LNCAP (cell line): ENCODE results near the gene KRTAP5-7.

Source experiments
- TF ChIP-seq, protein P1 (sequence below): fragments of 450-650 bp; IDR thresholded peaks from 2 replicates; pipeline ENCODE4 v1.5.1; 2017; ENCODE audit warnings: mild to moderate bottlenecking

KRTAP5-7 gene

DNA sequence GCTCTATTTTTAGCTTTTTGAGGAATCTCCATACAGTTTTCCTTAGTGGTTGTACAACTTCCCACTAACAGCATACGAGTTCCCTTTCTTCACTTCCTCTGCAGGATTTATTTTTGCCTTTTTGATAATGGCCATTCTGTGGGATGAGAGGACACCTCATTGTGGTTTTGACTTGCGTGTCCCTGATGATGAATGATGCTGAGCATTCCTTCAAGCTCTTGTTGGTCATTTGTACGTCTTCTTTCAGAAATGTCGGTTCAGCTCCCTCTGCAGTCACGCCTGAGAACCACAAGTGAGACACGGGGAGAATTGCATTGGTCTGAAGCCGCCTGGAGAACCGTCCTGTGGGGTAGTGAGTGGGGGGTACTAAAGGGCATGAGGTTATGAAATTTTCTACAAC is 36.3 kb downstream of the KRTAP5-7 start:
- TF ChIP-seq, protein P1, sequence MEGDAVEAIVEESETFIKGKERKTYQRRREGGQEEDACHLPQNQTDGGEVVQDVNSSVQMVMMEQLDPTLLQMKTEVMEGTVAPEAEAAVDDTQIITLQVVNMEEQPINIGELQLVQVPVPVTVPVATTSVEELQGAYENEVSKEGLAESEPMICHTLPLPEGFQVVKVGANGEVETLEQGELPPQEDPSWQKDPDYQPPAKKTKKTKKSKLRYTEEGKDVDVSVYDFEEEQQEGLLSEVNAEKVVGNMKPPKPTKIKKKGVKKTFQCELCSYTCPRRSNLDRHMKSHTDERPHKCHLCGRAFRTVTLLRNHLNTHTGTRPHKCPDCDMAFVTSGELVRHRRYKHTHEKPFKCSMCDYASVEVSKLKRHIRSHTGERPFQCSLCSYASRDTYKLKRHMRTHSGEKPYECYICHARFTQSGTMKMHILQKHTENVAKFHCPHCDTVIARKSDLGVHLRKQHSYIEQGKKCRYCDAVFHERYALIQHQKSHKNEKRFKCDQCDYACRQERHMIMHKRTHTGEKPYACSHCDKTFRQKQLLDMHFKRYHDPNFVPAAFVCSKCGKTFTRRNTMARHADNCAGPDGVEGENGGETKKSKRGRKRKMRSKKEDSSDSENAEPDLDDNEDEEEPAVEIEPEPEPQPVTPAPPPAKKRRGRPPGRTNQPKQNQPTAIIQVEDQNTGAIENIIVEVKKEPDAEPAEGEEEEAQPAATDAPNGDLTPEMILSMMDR = peak; percentile 48

DNA sequence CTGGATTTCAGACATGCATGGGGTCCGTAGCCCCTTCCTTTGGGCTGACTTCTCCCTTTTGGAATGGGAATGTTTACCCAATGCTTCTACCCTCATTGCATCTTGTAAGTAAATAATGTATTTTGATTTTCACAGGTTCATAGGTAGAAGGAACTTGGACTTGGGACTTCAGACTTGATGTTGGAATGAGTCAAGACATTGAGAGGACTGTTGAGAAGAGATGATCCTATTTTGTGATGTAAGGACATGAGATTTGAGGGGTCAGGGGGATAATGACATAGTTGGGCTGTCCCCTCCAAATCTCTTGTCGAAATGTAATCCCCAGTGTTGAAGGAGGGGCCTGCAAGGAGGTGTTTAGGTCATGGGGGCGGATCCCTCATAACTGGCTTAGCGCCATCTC is 37.4 kb downstream of the KRTAP5-7 start:
- TF ChIP-seq, protein P1 = no peak

DNA sequence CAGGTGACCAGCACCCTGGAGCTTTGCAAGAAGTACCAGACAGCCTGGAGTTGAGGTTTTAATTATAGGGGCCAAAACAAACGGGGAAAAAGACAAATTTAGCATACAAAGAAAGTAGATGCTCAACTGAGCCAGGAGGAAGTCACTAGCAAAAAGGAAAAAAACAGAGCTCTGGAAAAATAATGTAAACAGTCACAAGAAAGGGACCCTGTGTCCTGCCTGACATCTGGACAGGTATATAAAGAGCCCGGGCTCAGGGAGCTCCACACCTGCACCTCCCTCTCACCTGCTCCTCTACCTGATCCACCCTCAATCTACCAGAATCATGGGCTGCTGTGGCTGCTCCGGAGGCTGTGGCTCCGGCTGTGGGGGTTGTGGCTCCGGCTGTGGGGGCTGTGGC is 38.2 kb downstream of the KRTAP5-7 start, which contains the start of gene KRTAP5-10:
Gene KRTAP5-10, plus strand, starts transcription at position 301 of the 400 bp plus-strand sequence. Its CDS starts 25 bp downstream, at position 326.
- TF ChIP-seq, protein P1 = no peak

DNA sequence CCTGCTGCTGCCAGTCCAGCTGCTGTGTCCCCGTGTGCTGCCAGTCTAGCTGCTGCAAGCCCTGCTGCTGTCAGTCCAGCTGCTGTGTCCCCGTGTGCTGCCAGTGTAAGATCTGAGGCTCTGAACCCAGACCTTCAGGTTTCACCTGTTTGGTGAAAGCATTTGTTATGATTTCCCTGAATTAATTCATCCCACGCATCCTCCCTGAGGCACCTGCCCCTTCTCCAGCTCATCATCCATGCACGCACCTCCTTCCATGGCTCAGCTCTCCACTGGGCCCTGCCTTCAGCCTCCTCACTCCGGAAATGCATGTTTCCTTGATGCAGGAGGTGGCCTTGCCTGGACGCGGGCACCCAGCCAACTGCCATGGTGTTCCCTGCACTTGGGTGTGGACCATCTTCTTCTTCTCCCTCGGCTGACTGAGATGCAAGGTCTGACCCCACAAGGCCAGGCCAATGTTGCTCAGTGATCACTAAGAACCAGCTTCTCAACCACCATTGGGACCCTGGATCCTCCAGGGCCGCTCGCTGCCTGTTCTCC is 39.1 kb downstream of the KRTAP5-7 start:
- TF ChIP-seq, protein P1 = no peak

DNA sequence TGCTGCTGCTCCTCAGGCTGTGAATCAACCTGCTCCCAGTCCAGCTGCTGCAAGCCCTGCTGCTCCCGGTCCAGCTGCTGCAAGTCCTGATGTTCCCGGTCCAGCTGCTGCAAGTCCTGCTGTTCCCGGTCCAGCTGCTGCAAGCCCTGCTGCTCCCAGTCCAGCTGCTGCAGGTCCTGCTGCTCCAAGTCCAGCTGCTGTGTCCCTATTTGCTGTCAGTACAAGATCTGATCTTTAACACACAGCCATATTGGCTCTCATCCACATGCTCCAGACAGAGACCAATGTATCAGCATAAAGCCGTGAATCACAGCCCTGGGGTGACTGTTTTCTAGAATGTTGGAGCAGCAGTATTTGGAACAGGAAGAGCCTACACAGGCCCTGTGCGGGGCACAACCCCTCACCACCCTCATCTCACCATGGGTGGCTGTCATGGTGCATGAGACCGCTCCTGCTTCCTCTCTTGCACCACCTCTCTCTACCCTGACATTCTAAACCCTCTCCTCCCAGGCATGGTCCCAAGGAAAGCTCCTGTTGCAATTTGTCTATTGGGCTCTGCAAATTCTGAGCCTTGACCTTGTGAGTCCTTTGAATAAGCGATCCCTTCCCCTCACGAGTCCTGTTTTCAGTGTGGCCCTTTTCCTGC is 41.8 kb downstream of the KRTAP5-7 start:
- TF ChIP-seq, protein P1 = no peak

DNA sequence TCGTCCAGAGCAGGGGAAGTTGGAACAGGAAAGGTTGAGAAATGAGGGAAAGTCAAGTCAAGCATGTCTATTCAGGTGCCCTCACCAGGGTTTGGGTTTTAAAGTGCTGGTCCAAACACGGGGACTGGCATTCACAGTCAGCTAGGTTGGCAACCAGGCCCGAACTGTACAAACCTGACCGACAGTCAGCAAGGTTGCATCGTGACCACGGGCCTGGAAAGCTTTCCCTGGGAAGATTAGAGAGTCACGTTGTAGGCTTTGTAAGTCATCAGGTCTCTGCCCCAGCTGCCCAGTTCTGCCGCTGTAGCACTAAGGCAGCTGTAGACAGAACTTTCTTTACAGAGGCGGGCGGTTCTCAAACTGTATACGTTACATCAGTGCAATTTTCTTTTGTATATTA is 45.7 kb downstream of the KRTAP5-7 start:
- TF ChIP-seq, protein P1 = no peak

DNA sequence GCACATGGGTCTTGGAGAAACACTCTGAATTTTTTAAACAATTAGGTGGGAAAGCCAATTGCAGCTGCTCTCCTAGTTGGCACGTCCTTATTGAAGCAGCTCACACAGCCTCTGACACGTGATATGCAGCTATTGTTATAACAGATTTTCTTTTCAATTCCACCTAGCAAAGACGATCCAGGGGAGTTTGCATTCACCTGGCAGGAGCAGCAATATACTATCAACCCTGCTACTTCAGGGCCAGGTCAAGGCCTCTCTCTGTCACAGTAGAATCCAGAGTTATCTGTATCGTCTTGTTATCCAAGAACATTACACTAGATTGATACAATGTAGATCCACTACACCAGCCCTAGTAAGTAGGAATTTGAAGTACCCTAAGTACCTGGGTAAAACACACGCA is 47.4 kb downstream of the KRTAP5-7 start:
- TF ChIP-seq, protein P1 = no peak
